GM13977 (cell line): ENCODE measurements around the gene OR52D1.

Experiments
- DNase-seq: peaks from one replicate; pipeline ENCODE4 v3.0.0; 2012; ENCODE audit warnings: low spot score
- CTCF ChIP-seq: IDR thresholded peaks from 2 replicates; pipeline ENCODE4 v1.5.1; 2012; ENCODE audit warnings: mild to moderate bottlenecking, control low read depth; ENCODE audit not compliant: insufficient read depth; ENCODE audit errors: extremely low read depth, missing control alignments
- in situ Hi-C: fragments of 300-500 bp; cut with MboI; formaldehyde crosslinking; loops from one replicate; pipeline ENCODE4 v1.12.0; 2022; ENCODE audit warnings: low sequenced_read_pairs, low pct_unique_long_range_greater_than_20kb, mixed read lengths, inconsistent platforms; ENCODE audit not compliant: unreplicated experiment

The OR52D1 gene

GRCh38 chr11:5473921-5474320 is 14.6 kb upstream of the OR52D1 start:
- no peak for TF ChIP-seq CTCF
- in situ Hi-C loops: no loop called here

GRCh38 chr11:5476186-5476819 is 12.2 kb upstream of the OR52D1 start:
- TF ChIP-seq CTCF: peak; percentile 79
- DNase-seq: peak; percentile 72
- in situ Hi-C loops: loop anchor here (25.0 kb wide), 1 partner anchor 336 kb away; the partner anchor contains the start of gene OR52N2

More at GRCh38 chr11:5473921-5474320, 14.6 kb upstream of the OR52D1 start:
- DNase-seq: no peak

- no peak for TF ChIP-seq CTCF
- DNase-seq: no peak
- in situ Hi-C loops: loop anchor here (25.0 kb wide), 1 partner anchor 326 kb away; the partner anchor contains the start of gene OR52N2
Observed at GRCh38 chr11:5486003-5486402, 2.5 kb upstream of the OR52D1 start.

- TF ChIP-seq CTCF: no peak
- no peak for DNase-seq
- in situ Hi-C loops: loop anchor here (25.0 kb wide), 1 partner anchor 326 kb away; the partner anchor contains the start of gene OR52N2
Observed at GRCh38 chr11:5486421-5486820, 2.1 kb upstream of the OR52D1 start.

GRCh38 chr11:5488798-5489399 is 414 bp downstream of the OR52D1 start:
- DNase-seq: no peak
- in situ Hi-C loops: loop anchor here (25.0 kb wide), 1 partner anchor 323 kb away; the partner anchor contains the start of gene OR52N2
- TF ChIP-seq CTCF: no peak

- in situ Hi-C loops: loop anchor here (25.0 kb wide), 1 partner anchor 323 kb away; the partner anchor contains the start of gene OR52N2
- DNase-seq: no peak
- no peak for TF ChIP-seq CTCF
Observed at GRCh38 chr11:5489576-5490357, 1.3 kb downstream of the OR52D1 start.
